Measurements from ENCODE around the gene GOLGA6D. TPM values are rescaled to one million over a fixed set of nuclear protein-coding genes. Genes with fewer than 3 reads are reported as not detected.

Gene GOLGA6D
- total and polyA plus RNA-seq, 2 of the 8 experiments (the other 6 are each of a cell fraction or from before 2014, with no cell fraction given) = 0.27 to 0.69 TPM

DNA sequence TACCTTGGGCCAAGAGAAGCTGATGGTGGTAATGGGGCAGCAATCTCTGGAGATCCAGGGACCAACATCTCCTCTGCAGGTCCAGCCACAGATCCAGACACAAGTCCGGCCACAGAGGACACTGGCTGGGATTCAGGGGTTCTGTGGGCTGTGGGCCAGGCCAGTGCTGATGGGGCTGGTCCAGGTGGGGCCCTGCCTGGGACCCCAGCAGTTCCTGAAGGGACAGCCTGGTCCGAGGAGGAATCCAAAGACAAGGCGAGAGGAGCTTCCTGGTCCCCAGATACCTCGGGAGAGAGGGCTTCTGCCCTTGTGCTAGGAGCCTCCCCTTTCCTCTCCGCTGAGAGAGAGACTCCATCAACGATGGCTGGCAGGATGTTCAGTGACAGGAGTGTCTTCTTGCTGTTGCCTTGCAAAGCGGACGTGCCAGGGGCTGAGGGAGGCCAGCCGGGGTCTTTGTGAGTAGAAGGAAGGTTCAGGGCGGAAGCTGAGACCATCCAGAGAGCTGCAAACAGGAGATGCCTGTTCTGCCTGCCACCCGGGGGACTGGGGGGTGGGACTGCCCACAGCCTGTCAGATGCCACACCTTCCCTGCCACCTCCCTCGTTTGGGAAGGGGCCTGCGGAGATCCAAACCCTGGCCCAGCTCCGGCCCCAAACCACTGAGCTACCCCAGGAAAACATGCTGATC, 49.0 kb upstream of the GOLGA6D start:
- no peak overlapping the region for H4K5ac ChIP-seq (ENCODE audit: insufficient read length, low read depth, low read length)
- H2BK5ac ChIP-seq (ENCODE audit: low read depth, low read length) = no peak overlapping the region; the same call in 1 of the 2 replicates
- TF ChIP-seq CHD1 (IDR thresholded peaks at IDR 0.05; ENCODE audit: low read depth, low read length) = no peak
- TF ChIP-seq, protein P1, sequence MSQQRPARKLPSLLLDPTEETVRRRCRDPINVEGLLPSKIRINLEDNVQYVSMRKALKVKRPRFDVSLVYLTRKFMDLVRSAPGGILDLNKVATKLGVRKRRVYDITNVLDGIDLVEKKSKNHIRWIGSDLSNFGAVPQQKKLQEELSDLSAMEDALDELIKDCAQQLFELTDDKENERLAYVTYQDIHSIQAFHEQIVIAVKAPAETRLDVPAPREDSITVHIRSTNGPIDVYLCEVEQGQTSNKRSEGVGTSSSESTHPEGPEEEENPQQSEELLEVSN (IDR thresholded peaks at IDR 0.05) = no peak
- no peak for TF ChIP-seq USF2 (IDR thresholded peaks at IDR 0.05; ENCODE audit: low read length)
- TF ChIP-seq CBX8 (IDR thresholded peaks at IDR 0.05; ENCODE audit: borderline replicate concordance, low read depth, low read length) = no peak
- TF ChIP-seq MAFK (IDR thresholded peaks at IDR 0.05; ENCODE audit: low read depth, low read length) = no peak
- no peak for TF ChIP-seq ZNF274 (IDR thresholded peaks at IDR 0.05; ENCODE audit: borderline replicate concordance, extremely low read depth, low read length)
- no peak for TF ChIP-seq KDM4A (IDR thresholded peaks at IDR 0.05; ENCODE audit: low read depth, low read length, severe bottlenecking)
- no peak for TF ChIP-seq JUND (IDR thresholded peaks at IDR 0.05; ENCODE audit: low read length)
- no peak for TF ChIP-seq RBBP5 (IDR thresholded peaks at IDR 0.05; ENCODE audit: borderline replicate concordance, low read depth, low read length)
- TF ChIP-seq RNF2 (IDR thresholded peaks at IDR 0.05; ENCODE audit: borderline replicate concordance, low read depth, low read length, missing control alignments, poor library complexity, severe bottlenecking) = no peak
- no peak for TF ChIP-seq RXRA (IDR thresholded peaks at IDR 0.05; ENCODE audit: insufficient read depth, low read depth, low read length)

More for the DNA sequence above, 49.0 kb upstream of the GOLGA6D start:
- H2AK5ac ChIP-seq (ENCODE audit: low read depth, low read length) = no peak overlapping the region
- no peaks in the 10 kb centered on the region for H3K23me2 ChIP-seq (ENCODE audit: low read depth, low read length)
- H3K27ac ChIP-seq (ENCODE audit: low read depth, low read length) = no peak overlapping the region
- H3K9me3 ChIP-seq (ENCODE audit: insufficient read depth in 2 of 2, low read depth in 1 of 2, low read length in 1 of 2) = no peaks in the 10 kb centered on the region
- POLR2A ChIA-PET (ENCODE audit: partially characterized antibody) = no interaction called here
- H2BK120ac ChIP-seq (replicated peaks; ENCODE audit: low read depth, low read length) = no peak overlapping the region
- no peak overlapping the region for H3K56ac ChIP-seq (replicated peaks; ENCODE audit: insufficient read length, low read depth, low read length)
- 91% methylated on average over 13 of the region's 14 CpGs; no CpG with 5 or more reads in 1 of the 2 experiments for WGBS, 2 experiments (ENCODE audit: extremely low coverage in 1 of 2, insufficient coverage in 1 of 2, insufficient read length in 1 of 2, insufficient replicate concordance in 2 of 2, low coverage in 1 of 2, low lambda C conversion rate in 2 of 2, missing lambda C conversion rate in 1 of 2)
- H3K4me3 ChIP-seq (ENCODE audit: extremely low read depth in 1 of 4, insufficient read depth in 2 of 4, low read depth in 3 of 4, low read length in 4 of 4) = no peak overlapping the region
- peaks cover 0 to 3% (median 1%) of the 10 kb centered on the region in 4 experiments; a peak in 3 of 7 replicates for H3K4me1 ChIP-seq (replicated peaks in 1 of 4; ENCODE audit: control insufficient read depth in 3 of 4, insufficient read depth in 4 of 4, low read length in 3 of 4)
- no peak overlapping the region for H2AFZ ChIP-seq (ENCODE audit: low read length)
- no peaks in the 10 kb centered on the region for H4K20me1 ChIP-seq (replicated peaks in 1 of 2; ENCODE audit: control insufficient read depth in 1 of 2, insufficient read depth in 2 of 2, low read length in 2 of 2)
- H3K79me1 ChIP-seq (ENCODE audit: low read depth, low read length) = no peaks in the 10 kb centered on the region
- no peak overlapping the region for H3K23ac ChIP-seq (ENCODE audit: insufficient read length)
- peak overlapping the region; percentile 39; the same call in 1 of the 2 replicates for H2BK12ac ChIP-seq (ENCODE audit: low read depth, low read length)
- H3K18ac ChIP-seq (ENCODE audit: extremely low read depth, low read length) = no peak overlapping the region
- H3K36me3 ChIP-seq (ENCODE audit: control insufficient read depth in 2 of 4, insufficient read depth in 4 of 4, low read length in 3 of 4) = no peaks in the 10 kb centered on the region
- no peak overlapping the region for H4K91ac ChIP-seq (replicated peaks; ENCODE audit: insufficient read length, low read length)
- DNase-seq (ENCODE audit: low read depth in 1 of 2, low spot score in 2 of 2) = no peak
- FAIRE-seq = no peak
- H3K14ac ChIP-seq (ENCODE audit: insufficient read length) = no peak overlapping the region
- CTCF ChIA-PET (ENCODE audit: partially characterized antibody) = no interaction called here
- no peaks in the 10 kb centered on the region; a peak in 1 of 7 replicates for H3K27me3 ChIP-seq (replicated peaks in 1 of 4; ENCODE audit: control insufficient read depth in 3 of 4, extremely low read depth in 1 of 4, insufficient read depth in 3 of 4, low read length in 3 of 4)
- no peak overlapping the region for H3K9ac ChIP-seq (replicated peaks in 1 of 4; ENCODE audit: extremely low read depth in 1 of 4, low read depth in 3 of 4, low read length in 3 of 4)
- H3K79me2 ChIP-seq (ENCODE audit: control insufficient read depth in 1 of 2, insufficient read depth in 2 of 2, low read length in 2 of 2) = no peaks in the 10 kb centered on the region
- no peak overlapping the region for H2BK15ac ChIP-seq (ENCODE audit: low read length)
- no peak overlapping the region for H4K8ac ChIP-seq (ENCODE audit: extremely low read depth, insufficient read depth, low read length)
- no peak overlapping the region for H2BK20ac ChIP-seq (ENCODE audit: low read length)
- H3K4me2 ChIP-seq (ENCODE audit: insufficient read depth in 1 of 2, low read depth in 2 of 2, low read length in 2 of 2) = no peak overlapping the region
- no peak overlapping the region for H3K4ac ChIP-seq (replicated peaks; ENCODE audit: insufficient read length, low read depth, low read length)

All from H1 (cell line).